Measurements from ENCODE around the gene GID8. TPM values are rescaled to one million over a fixed set of nuclear protein-coding genes. Genes with fewer than 3 reads are reported as not detected.

The GID8 gene
- total and polyA plus RNA-seq, 2 donors (not counting 3 experiments of a cell fraction or from before 2014, with no cell fraction given), result 25.3 to 34.6 TPM

- H3K27me3 ChIP-seq (ENCODE audit: control insufficient read depth in 2 of 2, insufficient read depth in 2 of 2, low read length in 2 of 2), result no peaks in the 10 kb centered on the region
- H3K9me1 ChIP-seq (replicated peaks; ENCODE audit: control insufficient read depth, extremely low read depth, insufficient read depth, low read length), result no peaks in the 10 kb centered on the region
- H3K4me3 ChIP-seq (replicated peaks in 1 of 3; ENCODE audit: insufficient read depth in 1 of 3, low read depth in 1 of 3, low read length in 3 of 3), result no peak overlapping the region
- H3K36me3 ChIP-seq (ENCODE audit: control insufficient read depth in 2 of 2, extremely low read depth in 1 of 2, insufficient read depth in 2 of 2, low read length in 2 of 2), result peaks cover 25 to 35% of the 10 kb centered on the region in 2 experiments
- H3K79me2 ChIP-seq (ENCODE audit: control insufficient read depth, insufficient read depth, low read length), result no peaks in the 10 kb centered on the region
- FAIRE-seq, result no peak
- no peak overlapping the region for H3K27ac ChIP-seq (ENCODE audit: insufficient read depth, low read depth, low read length)
- BruUV-seq (replicated peaks), result no TSS peak
- intact Hi-C loops (cut with micrococcal nuclease), result no loop called here
- no peaks in the 10 kb centered on the region for H3K4me1 ChIP-seq (ENCODE audit: control insufficient read depth, extremely low read depth, insufficient read depth, low read length)
- H2AFZ ChIP-seq (ENCODE audit: low read depth, low read length), result no peak overlapping the region
- POLR2A ChIA-PET, result no interaction called here
- no peaks in the 10 kb centered on the region for H4K20me1 ChIP-seq (replicated peaks; ENCODE audit: control insufficient read depth, extremely low read depth, insufficient read depth, low read length)
- DNase-seq (ENCODE audit: low read depth, low spot score), result no peak
- CTCF ChIA-PET, result interaction anchor here (1.7 kb wide), 2 partner anchors 18 to 77 kb away, joined by 4 read pairs; no protein-coding TSS in a partner anchor
- H3K4me2 ChIP-seq (ENCODE audit: insufficient read depth, low read length), result no peak overlapping the region
- no peak overlapping the region for H3K9ac ChIP-seq (replicated peaks; ENCODE audit: extremely low read depth, insufficient read depth, low read length)
- no peak for TF ChIP-seq POLR2AphosphoS5 (IDR thresholded peaks at IDR 0.05; ENCODE audit: insufficient read depth, low read depth, low read length)
- no peak for TF ChIP-seq JUN (IDR thresholded peaks at IDR 0.05; ENCODE audit: borderline replicate concordance, insufficient read depth, insufficient read length, low read depth)
- dilution Hi-C loops (cut with MboI; ENCODE audit: extremely low pct_ligation_motif_present, low sequenced_read_pairs), result no loop called here
- H3K9me3 ChIP-seq (replicated peaks; ENCODE audit: control insufficient read depth, insufficient read depth, low read length), result no peaks in the 10 kb centered on the region
Observed at GRCh38 chr20:62895539-62895938, 42.4 kb upstream of the GID8 start.

- dilution Hi-C loops (cut with MboI; ENCODE audit: extremely low pct_ligation_motif_present, low sequenced_read_pairs) (no loop called here), intact Hi-C loops (cut with micrococcal nuclease) (no loop called here)
- ChIA-PET POLR2A (no interaction called here), CTCF (interaction anchor here (1.2 kb wide), 1 partner anchor 74 kb away, joined by 4 read pairs; no protein-coding TSS in a partner anchor)
- Histone ChIP-seq H2AFZ (ENCODE audit: low read depth, low read length) (no peak overlapping the region), H3K9me3 (replicated peaks; ENCODE audit: control insufficient read depth, insufficient read depth, low read length) (no peaks in the 10 kb centered on the region), H3K27ac (ENCODE audit: insufficient read depth, low read depth, low read length) (no peak overlapping the region), H3K4me3 (replicated peaks in 1 of 3; ENCODE audit: insufficient read depth in 1 of 3, low read depth in 1 of 3, low read length in 3 of 3) (no peak overlapping the region), H3K36me3 (ENCODE audit: control insufficient read depth in 2 of 2, extremely low read depth in 1 of 2, insufficient read depth in 2 of 2, low read length in 2 of 2) (peaks cover 17 to 26% of the 10 kb centered on the region in 2 experiments), H3K79me2 (ENCODE audit: control insufficient read depth, insufficient read depth, low read length) (no peaks in the 10 kb centered on the region), H3K4me1 (ENCODE audit: control insufficient read depth, extremely low read depth, insufficient read depth, low read length) (no peaks in the 10 kb centered on the region), H3K4me2 (ENCODE audit: insufficient read depth, low read length) (no peak overlapping the region), H3K27me3 (ENCODE audit: control insufficient read depth in 2 of 2, insufficient read depth in 2 of 2, low read length in 2 of 2) (no peaks in the 10 kb centered on the region), H3K9me1 (replicated peaks; ENCODE audit: control insufficient read depth, extremely low read depth, insufficient read depth, low read length) (no peaks in the 10 kb centered on the region), H4K20me1 (replicated peaks; ENCODE audit: control insufficient read depth, extremely low read depth, insufficient read depth, low read length) (no peaks in the 10 kb centered on the region), H3K9ac (replicated peaks; ENCODE audit: extremely low read depth, insufficient read depth, low read length) (no peak overlapping the region)
- FAIRE-seq, result no peak
- DNase-seq (ENCODE audit: low read depth, low spot score), result no peak
- BruUV-seq (replicated peaks), result TSS peak; percentile 9
- TF ChIP-seq MYC (IDR thresholded peaks at IDR 0.05; ENCODE audit: low read depth, low read length) (no peak), EZH2 (IDR thresholded peaks at IDR 0.05; ENCODE audit: borderline replicate concordance, low read depth, low read length, severe bottlenecking) (no peak), POLR2AphosphoS5 (IDR thresholded peaks at IDR 0.05; ENCODE audit: insufficient read depth, low read depth, low read length) (no peak), POLR2A (IDR thresholded peaks at IDR 0.05; ENCODE audit: low read depth, low read length) (no peak), GATA2 (IDR thresholded peaks at IDR 0.05; ENCODE audit: insufficient read depth, insufficient read length, low read depth, low read length) (no peak), FOS (IDR thresholded peaks at IDR 0.05; ENCODE audit: borderline replicate concordance, insufficient read depth, low read length) (no peak), JUN (IDR thresholded peaks at IDR 0.05; ENCODE audit: borderline replicate concordance, insufficient read depth, insufficient read length, low read depth) (no peak)
- TF ChIP-seq, protein P1, sequence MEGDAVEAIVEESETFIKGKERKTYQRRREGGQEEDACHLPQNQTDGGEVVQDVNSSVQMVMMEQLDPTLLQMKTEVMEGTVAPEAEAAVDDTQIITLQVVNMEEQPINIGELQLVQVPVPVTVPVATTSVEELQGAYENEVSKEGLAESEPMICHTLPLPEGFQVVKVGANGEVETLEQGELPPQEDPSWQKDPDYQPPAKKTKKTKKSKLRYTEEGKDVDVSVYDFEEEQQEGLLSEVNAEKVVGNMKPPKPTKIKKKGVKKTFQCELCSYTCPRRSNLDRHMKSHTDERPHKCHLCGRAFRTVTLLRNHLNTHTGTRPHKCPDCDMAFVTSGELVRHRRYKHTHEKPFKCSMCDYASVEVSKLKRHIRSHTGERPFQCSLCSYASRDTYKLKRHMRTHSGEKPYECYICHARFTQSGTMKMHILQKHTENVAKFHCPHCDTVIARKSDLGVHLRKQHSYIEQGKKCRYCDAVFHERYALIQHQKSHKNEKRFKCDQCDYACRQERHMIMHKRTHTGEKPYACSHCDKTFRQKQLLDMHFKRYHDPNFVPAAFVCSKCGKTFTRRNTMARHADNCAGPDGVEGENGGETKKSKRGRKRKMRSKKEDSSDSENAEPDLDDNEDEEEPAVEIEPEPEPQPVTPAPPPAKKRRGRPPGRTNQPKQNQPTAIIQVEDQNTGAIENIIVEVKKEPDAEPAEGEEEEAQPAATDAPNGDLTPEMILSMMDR (IDR thresholded peaks at IDR 0.05; ENCODE audit: extremely low read depth in 1 of 2, insufficient read depth in 1 of 2, low read depth in 1 of 2, low read length in 2 of 2), result no peak
- TF ChIP-seq, protein P2, sequence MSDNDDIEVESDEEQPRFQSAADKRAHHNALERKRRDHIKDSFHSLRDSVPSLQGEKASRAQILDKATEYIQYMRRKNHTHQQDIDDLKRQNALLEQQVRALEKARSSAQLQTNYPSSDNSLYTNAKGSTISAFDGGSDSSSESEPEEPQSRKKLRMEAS (IDR thresholded peaks at IDR 0.05; ENCODE audit: insufficient read depth, insufficient read length), result no peak
Observed at GRCh38 chr20:62896526-62896925, 41.4 kb upstream of the GID8 start.
